NCI-H2227 (cell line): Measurements from ENCODE around the gene MYB.
"Not testable (repeated sequence)": the region's sequence is repeated elsewhere in the genome, so short reads cannot be mapped to it uniquely, and the experiment has no call there.

ENCODE experiments used
- DNase-seq: peaks from one replicate; lab custom pipeline; 2025; ENCODE audit not compliant: unreplicated experiment; lab: John Stamatoyannopoulos, UW

MYB gene

DNA sequence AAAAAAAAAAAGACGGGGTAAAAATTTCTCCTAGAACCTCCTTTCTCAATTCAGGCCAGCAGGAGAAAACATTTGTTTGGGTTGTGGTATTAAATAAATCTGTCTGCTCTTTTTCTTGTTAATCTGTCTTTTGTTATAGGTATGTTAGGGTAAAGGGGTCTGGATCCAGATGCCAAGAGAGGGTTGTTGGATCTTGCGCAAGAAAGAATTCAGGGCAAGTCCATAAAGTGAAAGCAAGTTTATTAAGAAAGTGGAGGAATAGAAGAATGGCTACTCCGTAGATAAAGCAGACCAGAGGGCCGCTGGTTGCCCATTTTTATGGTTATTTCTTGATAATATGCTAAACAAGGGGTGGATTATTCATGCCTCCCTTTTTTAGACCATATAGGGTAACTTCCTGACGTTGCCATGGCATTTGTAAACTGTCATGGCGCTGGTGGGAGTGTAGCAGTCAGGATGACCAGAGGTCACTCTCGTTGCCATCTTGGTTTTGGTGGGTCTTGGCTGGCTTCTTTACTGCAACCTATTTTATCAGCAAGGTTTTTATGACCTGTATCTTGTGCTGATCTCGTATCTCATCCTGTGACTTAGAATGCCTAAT, 65.4 kb downstream of the MYB start:
- DNase-seq = not testable (repeated sequence)

DNA sequence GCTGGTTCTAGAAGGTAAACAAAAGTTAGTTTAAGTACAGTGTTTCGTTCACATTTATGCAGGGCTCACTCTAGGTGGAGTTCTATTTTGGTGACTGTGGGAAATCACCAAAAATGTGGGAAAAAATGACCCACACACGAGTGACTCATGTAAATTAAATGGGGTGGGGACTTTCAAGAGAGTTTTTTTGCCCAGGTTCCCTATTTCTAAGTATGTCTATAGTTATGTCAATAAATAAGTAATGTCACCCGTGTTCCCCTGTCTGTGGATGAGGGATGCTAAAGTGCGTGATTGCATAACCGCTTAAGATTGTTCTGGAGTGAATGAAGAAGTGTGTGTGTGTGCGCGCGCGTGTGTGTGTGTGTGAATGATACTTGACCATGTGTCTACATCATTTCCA, 69.1 kb downstream of the MYB start:
- no peak for DNase-seq

DNA sequence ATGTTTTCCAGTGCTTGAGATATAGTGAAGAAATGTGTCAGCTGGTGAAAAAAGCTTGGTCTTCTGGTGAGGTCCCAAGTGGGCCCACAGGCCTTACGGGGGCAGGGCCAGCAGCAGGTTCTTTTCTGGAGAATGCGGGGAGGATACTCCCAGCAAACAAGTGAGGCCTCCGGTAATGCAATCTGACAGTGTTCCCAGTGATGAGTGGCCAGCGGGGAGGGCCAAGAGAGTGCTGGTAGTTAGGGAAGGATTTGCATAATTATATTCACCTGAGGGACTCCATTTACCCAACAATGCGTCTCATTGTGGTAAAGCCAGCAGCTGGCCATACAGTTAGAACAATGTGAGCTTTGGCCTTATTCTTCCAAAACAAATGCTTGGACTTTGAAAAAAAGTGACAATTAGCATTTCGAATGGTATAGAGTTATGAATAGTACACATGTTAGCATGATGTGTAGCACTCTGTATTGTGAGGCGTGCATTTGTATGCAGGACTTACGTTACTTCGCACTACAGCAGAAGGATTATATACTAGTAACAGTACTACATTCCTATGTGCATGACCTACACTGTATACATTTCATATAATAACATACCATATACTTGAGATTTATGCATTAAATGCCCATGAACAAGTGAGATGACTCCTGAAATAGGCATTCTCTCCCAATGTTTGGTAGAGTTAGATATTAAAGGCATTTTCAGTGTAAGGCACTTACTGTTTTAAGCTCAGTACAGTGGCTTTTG, 69.8 kb downstream of the MYB start:
- no peak for DNase-seq

DNA sequence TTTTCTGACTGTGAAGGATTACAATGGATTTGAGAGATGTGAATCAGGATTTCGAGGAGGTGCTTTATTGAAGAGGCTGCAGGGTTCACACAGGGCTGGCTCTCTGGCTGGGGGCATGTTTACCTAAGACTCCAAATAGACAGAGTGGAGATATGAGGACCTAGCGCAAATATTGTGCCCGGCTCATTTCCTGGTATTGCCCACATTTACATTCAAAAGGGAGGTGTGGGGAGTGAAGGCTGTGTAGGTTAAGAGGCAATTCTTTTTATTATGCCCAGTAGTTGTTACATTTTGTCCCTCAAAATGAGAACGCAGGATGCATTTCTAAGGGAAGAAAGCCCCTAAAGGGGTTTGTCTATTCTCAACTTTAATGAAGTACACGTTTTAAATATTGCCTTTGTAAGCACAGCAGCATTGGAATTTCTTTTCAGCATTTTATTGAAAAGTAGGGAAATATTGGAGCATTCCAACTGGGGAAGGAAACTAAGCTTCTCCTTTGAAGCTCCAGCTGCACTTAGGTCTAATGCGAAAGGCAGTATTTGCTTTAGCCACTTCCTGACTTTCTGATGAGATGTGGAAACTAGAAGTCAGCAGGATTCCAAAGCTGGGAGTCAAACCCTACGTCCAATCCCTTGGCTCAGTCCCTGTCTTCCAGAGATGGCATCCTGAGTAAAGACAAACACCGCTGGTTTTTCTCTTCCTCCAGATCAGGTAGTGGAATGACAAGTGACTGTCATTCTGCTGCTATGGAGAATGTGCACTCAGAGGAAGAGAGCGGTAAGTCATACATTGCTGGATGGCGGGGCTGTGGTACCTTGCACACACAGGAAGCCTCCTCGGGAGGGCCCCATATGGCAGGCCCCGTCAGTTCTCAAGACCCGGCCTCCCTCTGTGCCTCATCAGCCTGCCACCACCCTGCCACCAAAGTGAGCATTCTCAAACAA, 70.7 kb downstream of the MYB start:
- no peak for DNase-seq

DNA sequence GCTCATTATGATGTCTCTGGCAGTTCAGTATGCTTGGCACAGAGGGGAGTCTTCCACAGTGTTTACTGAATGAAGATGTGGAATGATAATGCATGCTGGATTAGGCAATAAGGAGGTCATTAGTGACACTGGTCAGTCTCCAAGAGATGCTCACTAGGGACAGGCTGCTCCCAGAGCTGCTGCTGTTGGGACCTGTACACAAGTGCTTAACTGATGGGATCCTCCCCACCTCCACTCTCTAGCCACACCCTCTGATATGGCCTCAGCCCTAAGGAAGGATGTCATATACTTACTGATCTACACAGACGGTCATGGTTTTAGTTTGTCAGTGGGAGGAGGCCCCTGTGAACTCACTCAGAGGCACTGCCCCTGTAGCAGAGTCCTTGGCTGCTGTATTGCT, 73.4 kb downstream of the MYB start:
- no peak for DNase-seq

DNA sequence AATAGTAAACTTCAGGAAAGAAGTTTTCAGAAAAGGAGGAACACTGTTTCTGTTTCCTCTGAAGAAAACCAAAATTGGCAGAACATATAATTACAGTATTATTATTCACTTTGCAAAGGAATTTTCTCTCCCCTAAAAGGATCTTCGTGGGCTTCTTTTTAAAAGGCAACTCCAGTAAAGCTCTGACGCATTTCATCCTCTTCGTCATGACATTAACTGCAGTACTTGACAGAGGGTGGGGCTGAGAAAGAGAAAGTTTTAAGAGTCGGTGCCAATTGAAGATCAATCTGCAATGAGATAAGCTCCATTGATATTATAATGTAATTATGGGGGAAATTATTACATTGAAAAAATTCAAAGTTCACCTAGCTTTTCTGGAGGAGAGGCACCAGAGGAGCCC, 75.8 kb downstream of the MYB start:
- DNase-seq = no peak

DNA sequence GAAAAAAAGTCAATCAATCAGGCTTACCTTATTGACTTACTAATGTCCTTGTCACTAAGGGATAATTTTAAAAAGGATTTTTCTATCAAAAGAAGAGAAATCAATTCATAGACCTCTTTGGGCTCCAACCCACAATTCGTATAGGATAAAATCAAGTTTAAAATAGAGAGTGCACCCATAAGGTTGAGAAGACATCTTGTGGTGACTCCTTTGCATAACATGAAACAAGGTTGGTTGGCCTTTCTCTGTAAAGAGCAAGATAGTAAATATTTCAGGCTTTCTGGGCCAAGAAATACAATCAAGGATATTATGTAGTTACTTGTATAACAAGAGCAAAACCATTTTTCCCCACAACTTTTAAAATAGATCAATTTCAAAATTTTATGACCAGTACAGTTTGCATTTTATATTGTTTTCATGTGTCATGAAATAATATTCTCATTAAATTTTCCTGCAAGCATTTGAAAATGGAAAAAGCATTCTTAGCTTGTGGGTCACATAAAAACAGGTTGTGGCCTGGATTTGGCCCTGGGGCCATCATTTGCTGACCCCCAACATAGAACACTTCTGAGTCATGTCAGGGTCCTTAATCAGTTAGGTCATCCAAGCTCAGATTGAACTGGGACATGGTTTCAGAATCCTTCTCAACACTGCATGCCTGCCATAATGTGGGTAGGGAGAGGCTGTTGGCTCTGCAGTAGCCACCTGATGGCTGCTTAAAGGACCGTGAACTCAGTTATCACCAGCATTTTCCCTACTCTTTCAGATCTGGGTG, 76.7 kb downstream of the MYB start:
- no peak for DNase-seq

DNA sequence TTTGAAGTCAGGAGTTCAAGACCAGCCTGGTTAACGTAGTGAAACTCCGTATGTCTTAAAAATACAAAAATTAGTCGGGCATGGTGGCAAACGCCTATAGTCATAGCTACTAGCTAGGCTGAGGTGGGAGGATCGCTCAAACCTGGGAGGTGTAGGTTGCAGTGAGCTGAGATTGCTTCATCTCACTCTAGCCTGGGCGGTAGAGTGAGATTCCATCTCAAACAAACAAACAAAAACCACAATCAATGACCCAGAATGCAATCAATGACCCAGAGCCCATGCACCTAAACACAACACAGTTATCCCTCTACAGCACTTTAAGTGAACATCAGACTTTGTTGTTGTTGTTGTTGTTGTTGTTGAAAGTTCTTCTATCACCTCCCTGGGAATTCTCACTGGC, 77.9 kb downstream of the MYB start:
- no peak for DNase-seq

DNA sequence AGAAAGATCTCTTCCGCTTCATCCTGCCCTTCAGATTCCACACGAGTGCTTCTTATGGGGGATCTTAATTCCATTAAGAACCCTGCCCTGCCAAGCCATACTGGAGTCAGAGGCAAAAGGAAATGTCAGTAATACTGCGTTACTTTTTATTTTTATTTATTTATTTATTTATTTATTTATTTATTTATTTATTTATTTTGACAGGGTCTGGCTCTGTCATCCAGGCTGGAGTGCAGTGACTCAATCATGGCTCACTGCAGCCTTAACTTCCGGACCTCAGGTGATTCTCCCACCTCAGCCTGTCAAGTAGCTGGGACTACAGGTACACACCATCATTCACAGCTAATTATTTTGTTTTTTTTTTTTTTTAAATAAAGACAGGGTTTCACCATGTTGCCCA, 79.5 kb downstream of the MYB start:
- no peak for DNase-seq

DNA sequence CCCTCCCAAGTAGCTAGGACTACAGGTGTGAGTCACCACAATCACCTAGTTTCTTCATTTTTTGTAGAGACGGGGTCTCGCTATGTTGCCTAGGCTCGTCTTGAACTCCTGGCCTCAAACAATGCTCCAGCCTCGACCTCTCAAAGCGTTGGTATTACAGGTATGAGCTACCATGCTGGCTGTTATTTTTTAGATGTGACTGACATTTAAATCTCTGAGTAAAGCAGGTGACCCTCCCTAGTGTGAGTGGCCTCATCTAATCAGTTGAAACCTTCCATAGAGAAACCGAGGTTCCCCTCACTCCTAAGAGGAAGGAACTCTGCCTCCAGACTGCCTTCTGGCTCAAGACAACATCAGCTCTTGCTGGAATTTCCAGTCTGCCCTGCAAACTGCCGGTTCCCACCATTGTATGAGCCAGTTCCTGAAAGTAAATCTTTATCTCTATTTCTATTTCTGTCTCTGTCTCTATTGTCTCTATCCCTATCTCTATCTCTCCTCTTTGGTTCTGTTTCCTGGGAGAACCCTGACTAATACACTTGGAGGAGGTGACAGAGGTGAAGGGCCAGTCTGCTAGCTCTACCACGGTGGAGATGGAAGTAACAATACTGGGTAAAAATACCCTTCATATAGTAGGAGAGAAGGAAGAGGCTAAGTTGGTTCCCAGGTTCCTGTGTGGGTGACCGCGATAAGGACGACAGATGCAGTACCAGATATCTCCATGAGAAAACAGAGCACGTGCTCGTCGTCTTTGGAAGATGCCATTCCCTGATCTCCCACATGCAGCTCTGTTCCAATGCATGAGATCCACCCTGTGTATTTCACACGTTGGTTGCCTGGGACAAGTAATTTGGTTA, 81.0 kb downstream of the MYB start:
- DNase-seq = no peak

DNA sequence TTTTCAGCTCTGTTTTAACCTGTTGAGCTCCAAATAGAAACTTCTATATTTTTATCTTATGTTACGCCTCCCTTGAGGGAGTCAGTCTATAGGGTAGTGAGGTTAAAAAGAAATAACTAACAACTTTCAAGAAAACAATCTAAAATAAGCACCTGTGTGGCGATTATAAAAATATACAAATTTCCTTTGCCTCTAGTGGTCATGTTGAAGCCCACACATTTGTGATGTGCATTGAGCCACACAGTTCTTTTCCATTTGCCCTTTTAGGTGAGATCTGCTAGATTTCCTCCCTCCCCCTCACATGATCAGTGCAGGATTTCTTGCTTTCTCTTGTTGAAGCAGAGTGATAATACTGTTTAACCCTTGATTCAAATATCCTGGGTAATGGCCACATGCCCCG, 84.2 kb downstream of the MYB start:
- DNase-seq = no peak

DNA sequence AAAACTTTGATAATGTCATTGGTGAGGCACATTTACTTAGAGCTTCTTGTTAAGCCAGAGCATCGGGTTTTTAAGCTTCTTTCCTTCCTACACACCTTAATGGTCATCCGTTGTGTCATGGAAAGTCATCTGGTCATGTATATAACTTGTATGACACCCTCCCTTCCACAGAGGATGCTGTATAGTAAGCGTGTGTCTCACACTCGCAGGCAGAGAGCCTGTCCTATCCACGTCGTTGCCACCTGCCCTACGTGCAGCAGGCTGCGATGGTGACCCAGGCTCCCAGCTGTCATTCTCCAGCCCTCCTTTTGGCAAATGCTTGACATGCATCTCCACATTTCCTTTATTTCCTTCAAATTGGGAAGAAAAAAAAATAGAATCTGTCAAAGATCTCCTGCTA, 85.6 kb downstream of the MYB start:
- DNase-seq = no peak

DNA sequence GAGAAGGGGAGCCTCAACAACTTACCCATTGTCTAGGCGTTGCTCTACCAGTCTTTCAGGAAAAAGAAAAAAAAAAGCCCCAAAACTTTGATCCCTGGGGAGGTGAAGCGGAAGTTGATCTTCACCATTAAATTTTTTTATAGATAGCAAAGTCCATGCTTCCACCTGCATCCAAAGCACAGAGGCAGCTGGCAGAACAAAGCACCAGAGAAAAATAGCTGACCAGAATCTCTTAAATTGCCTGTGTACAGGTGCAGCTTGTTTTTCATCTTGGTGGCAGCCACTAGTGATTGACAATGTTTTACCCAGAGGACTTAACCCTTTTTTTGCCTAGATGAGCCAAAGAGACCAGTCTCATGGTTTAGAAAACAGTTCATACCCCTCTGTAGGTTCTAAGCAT, 86.0 kb downstream of the MYB start:
- DNase-seq = peak; percentile 1

DNA sequence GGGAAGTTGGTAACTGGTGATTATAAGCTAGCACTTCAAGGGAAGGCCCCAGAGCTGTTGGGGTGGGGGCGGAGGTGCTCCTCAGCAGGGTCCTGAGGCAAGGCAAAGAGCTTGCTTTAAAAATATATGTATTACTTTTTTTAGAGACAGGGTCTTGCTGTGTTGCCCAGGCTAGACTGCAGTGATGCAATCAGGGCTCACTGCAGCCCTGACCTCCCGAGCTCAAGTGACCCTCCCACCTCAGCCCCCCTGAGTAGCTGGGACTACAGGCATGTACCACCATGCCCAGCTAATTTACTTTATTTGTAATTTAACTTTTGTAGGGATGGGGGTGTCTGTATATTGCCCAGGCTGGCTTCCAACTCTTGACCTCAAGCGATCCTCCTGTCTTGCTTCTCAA, 87.2 kb downstream of the MYB start:
- DNase-seq = no peak

DNA sequence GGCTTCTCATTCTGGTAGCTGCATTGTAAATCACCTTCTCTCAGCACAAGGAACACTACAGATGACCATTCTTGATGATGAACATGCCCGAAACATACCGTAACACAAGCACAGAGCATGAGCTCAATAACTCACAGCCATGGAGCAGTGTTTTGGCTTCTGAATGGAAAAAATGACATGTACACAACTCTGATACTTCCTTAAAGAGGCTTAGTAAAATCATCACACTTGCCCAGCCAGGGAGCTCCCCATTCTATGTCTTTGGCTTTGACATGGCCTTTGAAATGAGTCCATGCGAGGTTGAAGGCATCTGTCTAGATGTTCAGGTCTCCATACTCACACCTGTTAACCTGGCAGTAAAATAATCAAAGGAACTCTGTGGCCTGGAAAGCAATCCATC, 87.6 kb downstream of the MYB start:
- no peak for DNase-seq
